ENCODE measurements around the gene LHX2. TPM values are rescaled to one million over a fixed set of nuclear protein-coding genes. Genes with fewer than 3 reads are reported as not detected.
"Not testable (repeated sequence)": the region's sequence is repeated elsewhere in the genome, so short reads cannot be mapped to it uniquely, and the experiment has no call there.

The LHX2 gene
- total and polyA plus RNA-seq, 2 of the 13 experiments (the other 11 are each of a cell fraction or from before 2014, with no cell fraction given): not detected

- CTCF ChIA-PET (ENCODE audit: low intra/inter-chr PET ratio, low total read pairs); POLR2A ChIA-PET; H4K20me1 ChIP-seq (ENCODE audit: insufficient read depth, low read length); H3K79me2 ChIP-seq (ENCODE audit: insufficient read depth, low read length); intact Hi-C loops (cut with micrococcal nuclease; ENCODE audit: unreplicated experiment); H3K36me3 ChIP-seq (replicated peaks in 1 of 2; ENCODE audit: control insufficient read depth in 1 of 2, insufficient read depth in 2 of 2, low read length in 2 of 2); H3K4me2 ChIP-seq (ENCODE audit: low read depth, low read length); H3K9ac ChIP-seq (ENCODE audit: insufficient read depth, low read depth, low read length); in situ Hi-C loops (cut with HindIII; ENCODE audit: extremely low pct_ligation_motif_present, low pct_unique_long_range_greater_than_20kb); H3K4me3 ChIP-seq (replicated peaks in 1 of 3; ENCODE audit: insufficient read depth in 1 of 3, low read depth in 2 of 3, low read length in 3 of 3); DNase-seq (ENCODE audit: low spot score); H3K4me1 ChIP-seq (ENCODE audit: insufficient read depth, low read length); FAIRE-seq; BruUV-seq (replicated peaks); H3K9me3 ChIP-seq (ENCODE audit: low read length); H3K27ac ChIP-seq (ENCODE audit: extremely low read length, insufficient read depth, low read length); H2AFZ ChIP-seq (ENCODE audit: low read length); ATAC-seq: not testable (repeated sequence)
- WGBS (ENCODE audit: low lambda C conversion rate): 65% methylated on average over 4 of the region's 9 CpGs
- H3K27me3 ChIP-seq (ENCODE audit: control insufficient read depth in 1 of 2, insufficient read depth in 2 of 2, low read length in 2 of 2): peaks cover 2 to 32% of the 10 kb centered on the region in 2 experiments; a peak in 3 of 5 replicates
Observed at GRCh38 chr9:123976579-123976978, 35.0 kb upstream of the LHX2 start.

DNA sequence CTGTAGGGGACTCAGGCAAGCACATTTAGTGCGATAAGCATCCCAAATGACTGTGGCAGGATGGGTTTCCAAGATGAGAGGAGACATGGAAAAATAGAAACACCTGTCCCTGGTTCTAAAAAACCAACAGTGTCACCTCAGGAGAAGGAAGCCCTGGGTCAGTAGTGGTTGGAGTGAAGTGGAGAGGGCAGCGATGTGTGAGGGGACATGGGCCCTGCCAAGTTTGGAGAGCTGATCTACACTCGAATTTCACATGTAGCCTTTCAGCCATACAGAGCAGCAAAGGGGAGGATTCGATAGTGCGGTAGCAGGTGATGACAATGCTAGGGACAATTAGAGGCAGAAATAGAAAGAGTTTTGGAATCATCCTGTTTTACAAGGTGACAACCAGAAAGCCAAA is 32.6 kb upstream of the LHX2 start:
- H4K20me1 ChIP-seq (ENCODE audit: insufficient read depth, low read length): no peaks in the 10 kb centered on the region
- H3K4me1 ChIP-seq (ENCODE audit: insufficient read depth, low read length): no peaks in the 10 kb centered on the region
- DNase-seq (ENCODE audit: low spot score): no peak
- H3K9ac ChIP-seq (ENCODE audit: insufficient read depth, low read depth, low read length): no peak overlapping the region
- WGBS (ENCODE audit: low lambda C conversion rate): 34% methylated on average over 5 of the region's 5 CpGs
- no peak overlapping the region for H3K27ac ChIP-seq (ENCODE audit: extremely low read length, insufficient read depth, low read length)
- no peak for ATAC-seq
- TF ChIP-seq KMT2A (CRISPR knock-in tag; IDR thresholded peaks at IDR 0.05): no peak
- no peak for TF ChIP-seq MTA1 (CRISPR knock-in tag; IDR thresholded peaks at IDR 0.05; ENCODE audit: borderline replicate concordance)
- H3K9me3 ChIP-seq (ENCODE audit: low read length): no peaks in the 10 kb centered on the region
- no peaks in the 10 kb centered on the region for H3K36me3 ChIP-seq (replicated peaks in 1 of 2; ENCODE audit: control insufficient read depth in 1 of 2, insufficient read depth in 2 of 2, low read length in 2 of 2)
- H2AFZ ChIP-seq (ENCODE audit: low read length): no peak overlapping the region
- ChIA-PET CTCF (ENCODE audit: low intra/inter-chr PET ratio, low total read pairs) (no interaction called here), POLR2A (no interaction called here)
- BruUV-seq (replicated peaks): no TSS peak
- FAIRE-seq: no peak
- in situ Hi-C loops (cut with HindIII; ENCODE audit: extremely low pct_ligation_motif_present, low pct_unique_long_range_greater_than_20kb) (no loop called here), intact Hi-C loops (cut with micrococcal nuclease; ENCODE audit: unreplicated experiment) (no loop called here)
- H3K4me3 ChIP-seq (replicated peaks in 1 of 3; ENCODE audit: insufficient read depth in 1 of 3, low read depth in 2 of 3, low read length in 3 of 3): no peak overlapping the region
- H3K27me3 ChIP-seq (ENCODE audit: control insufficient read depth in 1 of 2, insufficient read depth in 2 of 2, low read length in 2 of 2): peaks cover 8 to 55% of the 10 kb centered on the region in 2 experiments; a peak in 4 of 5 replicates
- H3K4me2 ChIP-seq (ENCODE audit: low read depth, low read length): no peak overlapping the region
- H3K79me2 ChIP-seq (ENCODE audit: insufficient read depth, low read length): no peaks in the 10 kb centered on the region

DNA sequence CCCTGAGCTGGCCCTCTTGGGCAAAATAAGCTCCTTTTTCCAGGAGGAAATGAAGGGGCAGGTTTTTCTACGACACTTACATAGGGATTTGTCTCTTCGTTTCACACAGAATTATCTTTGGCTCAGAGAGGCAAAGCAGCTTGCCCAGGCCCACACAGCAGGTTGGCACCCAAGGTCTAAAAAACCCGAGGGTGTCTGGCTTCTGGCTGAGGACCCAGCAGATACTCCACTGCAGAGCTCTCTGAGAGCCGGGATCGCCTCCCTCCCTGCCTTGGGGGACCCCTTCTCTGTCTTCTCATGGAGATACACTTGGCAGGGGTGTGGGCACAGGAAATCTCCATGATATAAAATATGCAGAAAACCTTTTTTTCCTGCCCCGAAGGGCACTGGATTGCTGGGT is 29.0 kb upstream of the LHX2 start:
- Histone ChIP-seq H3K4me1 (ENCODE audit: insufficient read depth, low read length) (no peaks in the 10 kb centered on the region), H3K4me2 (ENCODE audit: low read depth, low read length) (no peak overlapping the region), H3K9ac (ENCODE audit: insufficient read depth, low read depth, low read length) (no peak overlapping the region), H3K4me3 (replicated peaks in 1 of 3; ENCODE audit: insufficient read depth in 1 of 3, low read depth in 2 of 3, low read length in 3 of 3) (no peak overlapping the region), H3K27me3 (ENCODE audit: control insufficient read depth in 1 of 2, insufficient read depth in 2 of 2, low read length in 2 of 2) (peaks cover 10 to 67% of the 10 kb centered on the region in 2 experiments; a peak in 4 of 5 replicates), H3K36me3 (replicated peaks in 1 of 2; ENCODE audit: control insufficient read depth in 1 of 2, insufficient read depth in 2 of 2, low read length in 2 of 2) (no peaks in the 10 kb centered on the region), H3K9me3 (ENCODE audit: low read length) (no peaks in the 10 kb centered on the region), H2AFZ (ENCODE audit: low read length) (no peak overlapping the region), H3K27ac (ENCODE audit: extremely low read length, insufficient read depth, low read length) (no peak overlapping the region), H4K20me1 (ENCODE audit: insufficient read depth, low read length) (no peaks in the 10 kb centered on the region), H3K79me2 (ENCODE audit: insufficient read depth, low read length) (no peaks in the 10 kb centered on the region)
- in situ Hi-C loops (cut with HindIII; ENCODE audit: extremely low pct_ligation_motif_present, low pct_unique_long_range_greater_than_20kb): no loop called here
- intact Hi-C loops (cut with micrococcal nuclease; ENCODE audit: unreplicated experiment): no loop called here
- ChIA-PET CTCF (ENCODE audit: low intra/inter-chr PET ratio, low total read pairs) (no interaction called here), POLR2A (no interaction called here)
- ATAC-seq (no peak), FAIRE-seq (no peak), DNase-seq (ENCODE audit: low spot score) (no peak)
- TF ChIP-seq ZNF768 (CRISPR knock-in tag; IDR thresholded peaks at IDR 0.05): peak; percentile 72
- TF ChIP-seq EEA1 (CRISPR knock-in tag; IDR thresholded peaks at IDR 0.05; ENCODE audit: borderline replicate concordance): no peak
- WGBS (ENCODE audit: low lambda C conversion rate): 1% methylated on average over 6 of the region's 6 CpGs
- no TSS peak for BruUV-seq (replicated peaks)

Data from HepG2 (cell line).